ENCODE measurements around the gene PPP2R5D. TPM values are rescaled to one million over a fixed set of nuclear protein-coding genes. Genes with fewer than 3 reads are reported as not detected.

PPP2R5D gene
- total and polyA plus RNA-seq, 9 of the 15 experiments (the other 6 are each of a cell fraction or from before 2014, with no cell fraction given), result 1.3 to 96.1 (median 38.4) TPM

DNA sequence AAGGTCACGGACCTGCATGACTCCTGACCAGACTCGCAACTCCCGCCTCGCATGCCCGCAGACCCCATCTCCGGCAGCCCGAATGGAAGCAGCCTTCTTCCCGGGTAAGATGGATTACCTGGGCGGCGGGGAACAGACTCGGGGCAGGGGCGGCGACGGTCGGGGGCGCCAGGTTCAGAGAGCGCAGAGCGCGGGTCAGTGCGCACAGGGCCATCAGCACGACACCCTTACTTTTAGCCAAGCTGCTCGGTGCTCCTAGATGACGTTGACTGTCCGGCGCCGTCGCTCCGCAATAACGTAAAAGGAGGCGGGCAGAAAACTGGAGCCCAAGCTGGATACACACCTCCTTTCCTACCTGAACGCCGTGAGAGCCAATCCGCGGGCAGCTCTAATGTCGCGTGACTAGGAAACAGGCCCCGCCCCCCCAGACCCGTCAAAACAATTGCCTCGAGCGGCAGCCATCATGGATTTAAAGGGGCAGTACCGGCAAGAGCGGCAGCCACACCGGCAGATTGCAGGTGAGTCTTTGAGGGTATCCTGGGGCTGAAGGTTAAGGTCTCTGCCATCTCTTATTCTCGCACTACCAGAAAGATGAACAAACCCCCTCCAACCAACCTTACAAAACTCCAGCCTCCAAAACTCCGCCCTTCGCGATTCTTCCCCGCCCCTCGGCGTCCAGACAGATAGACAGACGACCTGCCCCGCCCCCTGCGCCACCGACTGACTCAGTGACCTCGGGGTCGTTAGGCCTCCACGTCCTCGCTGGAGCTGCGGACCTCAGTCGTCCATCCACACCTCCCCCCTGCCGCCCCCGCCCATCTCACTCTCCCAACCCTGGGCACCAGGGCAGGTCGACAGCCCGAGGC lies 75.0 kb downstream of the PPP2R5D start, which contains the start of the genes KLC4 and MRPL2 (continued):
- TF ChIP-seq, protein P1, sequence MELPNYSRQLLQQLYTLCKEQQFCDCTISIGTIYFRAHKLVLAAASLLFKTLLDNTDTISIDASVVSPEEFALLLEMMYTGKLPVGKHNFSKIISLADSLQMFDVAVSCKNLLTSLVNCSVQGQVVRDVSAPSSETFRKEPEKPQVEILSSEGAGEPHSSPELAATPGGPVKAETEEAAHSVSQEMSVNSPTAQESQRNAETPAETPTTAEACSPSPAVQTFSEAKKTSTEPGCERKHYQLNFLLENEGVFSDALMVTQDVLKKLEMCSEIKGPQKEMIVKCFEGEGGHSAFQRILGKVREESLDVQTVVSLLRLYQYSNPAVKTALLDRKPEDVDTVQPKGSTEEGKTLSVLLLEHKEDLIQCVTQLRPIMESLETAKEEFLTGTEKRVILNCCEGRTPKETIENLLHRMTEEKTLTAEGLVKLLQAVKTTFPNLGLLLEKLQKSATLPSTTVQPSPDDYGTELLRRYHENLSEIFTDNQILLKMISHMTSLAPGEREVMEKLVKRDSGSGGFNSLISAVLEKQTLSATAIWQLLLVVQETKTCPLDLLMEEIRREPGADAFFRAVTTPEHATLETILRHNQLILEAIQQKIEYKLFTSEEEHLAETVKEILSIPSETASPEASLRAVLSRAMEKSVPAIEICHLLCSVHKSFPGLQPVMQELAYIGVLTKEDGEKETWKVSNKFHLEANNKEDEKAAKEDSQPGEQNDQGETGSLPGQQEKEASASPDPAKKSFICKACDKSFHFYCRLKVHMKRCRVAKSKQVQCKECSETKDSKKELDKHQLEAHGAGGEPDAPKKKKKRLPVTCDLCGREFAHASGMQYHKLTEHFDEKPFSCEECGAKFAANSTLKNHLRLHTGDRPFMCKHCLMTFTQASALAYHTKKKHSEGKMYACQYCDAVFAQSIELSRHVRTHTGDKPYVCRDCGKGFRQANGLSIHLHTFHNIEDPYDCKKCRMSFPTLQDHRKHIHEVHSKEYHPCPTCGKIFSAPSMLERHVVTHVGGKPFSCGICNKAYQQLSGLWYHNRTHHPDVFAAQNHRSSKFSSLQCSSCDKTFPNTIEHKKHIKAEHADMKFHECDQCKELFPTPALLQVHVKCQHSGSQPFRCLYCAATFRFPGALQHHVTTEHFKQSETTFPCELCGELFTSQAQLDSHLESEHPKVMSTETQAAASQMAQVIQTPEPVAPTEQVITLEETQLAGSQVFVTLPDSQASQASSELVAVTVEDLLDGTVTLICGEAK (IDR thresholded peaks at IDR 0.05), result no peak; the same call in none of the 2 replicates
- TF ChIP-seq, protein P1 (CRISPR knock-in tag; IDR thresholded peaks at IDR 0.05), result no peak
- no peak for TF ChIP-seq NCOA2 (IDR thresholded peaks at IDR 0.05; ENCODE audit: partially characterized antibody in 2 of 2)
- TF ChIP-seq ZBTB8A (IDR thresholded peaks at IDR 0.05; ENCODE audit: partially characterized antibody), result no peak
- no peak for TF ChIP-seq ZNF274 (IDR thresholded peaks at IDR 0.05; ENCODE audit: borderline replicate concordance, low read depth, low read length)
- TF ChIP-seq ATF1 (CRISPR knock-in tag; IDR thresholded peaks at IDR 0.05), result peak; percentile 99
- TF ChIP-seq ATF1 (tag; IDR thresholded peaks at IDR 0.05), result peak; percentile 100
- no peak for TF ChIP-seq GABPA (tag; conservative IDR thresholded peaks at IDR 0.05; ENCODE audit: low read depth)
- TF ChIP-seq SRSF1 (IDR thresholded peaks at IDR 0.05; ENCODE audit: low read depth, low read length), result no peak
- no peak for TF ChIP-seq ZNF253 (CRISPR knock-in tag; conservative IDR thresholded peaks at IDR 0.05)
- 0 out of 2 replicates have a peak, but pooled peaks have one; percentile 8 for TF ChIP-seq KLF13 (tag; IDR thresholded peaks at IDR 0.05; ENCODE audit: borderline replicate concordance, low read depth)
- peak; percentile 16 for TF ChIP-seq NEUROD1 (IDR thresholded peaks at IDR 0.05; ENCODE audit: borderline replicate concordance, low read depth, low read length, partially characterized antibody)
- TF ChIP-seq GABPB1 (CRISPR knock-in tag; IDR thresholded peaks at IDR 0.05), result peak; percentile 62; the same call in 1 of the 2 replicates
- TF ChIP-seq, protein P2, sequence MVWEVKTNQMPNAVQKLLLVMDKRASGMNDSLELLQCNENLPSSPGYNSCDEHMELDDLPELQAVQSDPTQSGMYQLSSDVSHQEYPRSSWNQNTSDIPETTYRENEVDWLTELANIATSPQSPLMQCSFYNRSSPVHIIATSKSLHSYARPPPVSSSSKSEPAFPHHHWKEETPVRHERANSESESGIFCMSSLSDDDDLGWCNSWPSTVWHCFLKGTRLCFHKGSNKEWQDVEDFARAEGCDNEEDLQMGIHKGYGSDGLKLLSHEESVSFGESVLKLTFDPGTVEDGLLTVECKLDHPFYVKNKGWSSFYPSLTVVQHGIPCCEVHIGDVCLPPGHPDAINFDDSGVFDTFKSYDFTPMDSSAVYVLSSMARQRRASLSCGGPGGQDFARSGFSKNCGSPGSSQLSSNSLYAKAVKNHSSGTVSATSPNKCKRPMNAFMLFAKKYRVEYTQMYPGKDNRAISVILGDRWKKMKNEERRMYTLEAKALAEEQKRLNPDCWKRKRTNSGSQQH (CRISPR knock-in tag; IDR thresholded peaks at IDR 0.05), result no peak
- TF ChIP-seq ZNF57 (CRISPR knock-in tag; IDR thresholded peaks at IDR 0.05), result no peak
- no peak for TF ChIP-seq FIP1L1 (IDR thresholded peaks at IDR 0.05; ENCODE audit: low read depth, low read length, poor library complexity, severe bottlenecking)

All from K562 (cell line).